HAP-1 (cell line): ENCODE results near the gene CSNK1G1.

Experiments used
- DNase-seq, 2 experiments: peaks; one replicate each; pipeline ENCODE4 v3.0.0-alpha.2; 2016 to 2020; ENCODE audit warnings: low spot score in 2 of 2
- H3K27me3 ChIP-seq: fragments of 250-450 bp; sonication (Bioruptor Pico); 2 replicates; pipeline ENCODE4 v1.5.1; 2020; ENCODE audit warnings: low read depth, mild to moderate bottlenecking, moderate library complexity
- H3K36me3 ChIP-seq: fragments of 250-450 bp; sonication (Bioruptor Pico); replicated peaks from 2 replicates; pipeline ENCODE4 v1.5.1; 2020; ENCODE audit warnings: mild to moderate bottlenecking
- H3K4me1 ChIP-seq: fragments of 250-450 bp; sonication (Bioruptor Pico); 2 replicates; pipeline ENCODE4 v1.5.1; 2020; ENCODE audit warnings: mild to moderate bottlenecking
- H3K4me3 ChIP-seq: fragments of 250-450 bp; sonication (Bioruptor Pico); 2 replicates; pipeline ENCODE4 v1.5.1; 2020; ENCODE audit warnings: mild to moderate bottlenecking, moderate library complexity
- H3K9me3 ChIP-seq: fragments of 250-450 bp; sonication (Bioruptor Pico); 2 replicates; pipeline ENCODE4 v1.5.1; 2020; ENCODE audit warnings: mild to moderate bottlenecking, moderate library complexity
- in situ Hi-C: fragments of 300-500 bp; cut with MboI; formaldehyde crosslinking; loops from 3 replicates; pipeline ENCODE4 v1.14.3; 2020; ENCODE audit warnings: low sequenced_read_pairs, inconsistent platforms, mixed read lengths

Gene CSNK1G1

DNA sequence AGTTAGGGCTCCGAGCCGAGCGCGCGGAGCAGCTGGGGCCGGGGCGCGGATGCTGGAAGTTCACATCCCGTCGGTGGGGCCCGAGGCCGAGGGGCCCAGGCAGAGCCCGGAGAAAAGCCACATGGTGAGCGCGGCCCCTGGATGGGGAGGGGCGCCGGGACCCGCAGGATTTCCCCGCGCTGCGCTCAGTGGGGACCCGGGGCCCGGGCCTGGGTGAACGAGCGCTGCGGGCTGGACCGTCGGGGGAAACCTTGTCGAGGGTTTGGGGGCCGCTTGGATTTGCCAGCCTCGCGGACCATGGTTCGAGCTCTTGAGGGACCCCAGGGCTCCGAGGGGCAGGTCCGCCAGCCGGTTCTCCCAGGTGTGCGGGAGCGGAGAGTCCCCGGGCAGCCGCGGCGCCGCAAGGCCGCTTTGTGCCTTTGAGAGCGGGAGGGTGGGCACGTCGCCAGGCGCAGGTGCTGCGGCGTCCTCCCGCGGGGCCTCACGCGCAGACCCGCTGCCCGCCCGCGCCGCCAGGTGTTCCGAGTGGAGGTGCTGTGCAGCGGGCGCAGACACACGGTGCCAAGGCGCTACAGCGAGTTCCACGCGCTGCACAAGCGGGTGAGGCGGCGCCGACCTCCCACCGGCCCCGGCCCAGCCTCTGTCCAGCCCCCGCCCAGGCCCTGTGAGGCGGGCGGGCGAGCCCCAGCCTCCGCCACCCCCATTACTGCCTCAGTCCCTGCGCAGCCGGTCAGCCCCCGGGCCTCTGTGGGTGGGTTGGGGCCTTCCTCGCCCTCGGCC, 204.1 kb downstream of the CSNK1G1 start, which contains the start of gene SNX22:
Gene SNX22 (plus strand): TSS at position 5 of the 780 bp plus-strand sequence. CDS start 45 bp downstream, at position 50.
- Histone ChIP-seq H3K9me3 (no peaks in the 10 kb centered on the region), H3K36me3 (peaks cover 32% of the 10 kb centered on the region), H3K27me3 (no peaks in the 10 kb centered on the region), H3K4me1 (peaks cover 14% of the 10 kb centered on the region), H3K4me3 (peak within 1 kb of the TSS; percentile 83)
- DNase-seq: peak in 1 of 2 experiments; percentile 71
- in situ Hi-C loops: no loop called here

DNA sequence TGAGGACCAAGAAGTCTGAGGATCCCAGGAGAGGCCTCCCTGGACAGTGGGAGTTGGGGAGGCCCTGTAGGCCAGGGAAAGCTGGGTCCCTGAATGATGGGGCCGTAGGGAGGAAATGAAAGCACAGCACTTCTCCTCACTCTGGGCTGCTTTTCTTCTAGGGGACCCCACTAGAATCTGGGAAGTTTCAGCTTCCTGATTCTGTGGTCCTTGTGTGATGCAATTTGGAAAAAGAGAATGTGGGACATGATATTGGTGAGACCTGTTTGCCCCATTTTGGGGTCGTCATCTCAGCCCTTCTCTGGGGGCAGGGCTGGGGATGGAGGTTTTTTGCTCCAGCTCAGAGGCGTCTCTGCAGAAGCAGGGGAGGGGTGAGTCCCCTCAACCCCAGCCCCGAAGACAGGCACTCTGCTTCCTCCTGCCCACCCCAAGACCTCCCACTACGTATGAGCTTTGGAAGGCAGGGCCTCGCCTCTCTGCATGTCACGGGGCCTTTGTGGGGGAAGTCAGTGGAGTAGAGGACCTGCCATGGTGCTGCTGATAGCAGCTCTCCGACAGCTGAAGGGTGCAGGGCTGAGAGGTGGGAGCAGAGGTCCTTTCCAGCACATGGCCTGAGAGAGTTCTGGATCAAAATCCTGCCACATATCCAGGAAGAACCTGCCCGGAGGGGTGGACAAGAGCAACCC, 205.9 kb downstream of the CSNK1G1 start:
- H3K4me3 ChIP-seq: no peak overlapping the region
- DNase-seq: no peak
- H3K36me3 ChIP-seq: peaks cover 14% of the 10 kb centered on the region
- in situ Hi-C loops: no loop called here
- peaks cover 14% of the 10 kb centered on the region for H3K4me1 ChIP-seq
- no peaks in the 10 kb centered on the region for H3K27me3 ChIP-seq
- H3K9me3 ChIP-seq: no peaks in the 10 kb centered on the region

DNA sequence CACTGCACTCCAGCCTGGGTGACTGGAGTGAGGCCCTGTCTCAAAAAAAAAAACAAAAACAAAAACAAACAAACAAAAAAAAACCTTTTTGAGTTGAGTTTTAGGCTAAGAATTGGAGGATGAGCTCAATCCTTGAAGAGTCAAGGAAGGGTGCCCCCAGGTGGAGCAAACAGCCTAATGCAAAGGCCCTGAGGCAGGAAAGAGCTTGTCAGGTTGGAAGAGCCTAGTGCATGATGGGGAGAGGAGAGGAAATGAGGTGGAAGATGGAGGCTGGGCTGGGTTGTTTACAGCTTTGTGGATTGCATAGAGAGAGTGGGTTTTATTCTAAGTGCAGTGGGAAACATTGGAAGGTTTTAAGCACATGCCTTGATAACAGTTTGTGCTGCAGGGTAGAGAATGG, 206.5 kb downstream of the CSNK1G1 start:
- Histone ChIP-seq H3K27me3 (no peaks in the 10 kb centered on the region), H3K9me3 (no peaks in the 10 kb centered on the region), H3K4me1 (peaks cover 14% of the 10 kb centered on the region), H3K4me3 (no peak overlapping the region), H3K36me3 (peaks cover 11% of the 10 kb centered on the region)
- DNase-seq: peak; percentile 48 to 67
- in situ Hi-C loops: no loop called here

DNA sequence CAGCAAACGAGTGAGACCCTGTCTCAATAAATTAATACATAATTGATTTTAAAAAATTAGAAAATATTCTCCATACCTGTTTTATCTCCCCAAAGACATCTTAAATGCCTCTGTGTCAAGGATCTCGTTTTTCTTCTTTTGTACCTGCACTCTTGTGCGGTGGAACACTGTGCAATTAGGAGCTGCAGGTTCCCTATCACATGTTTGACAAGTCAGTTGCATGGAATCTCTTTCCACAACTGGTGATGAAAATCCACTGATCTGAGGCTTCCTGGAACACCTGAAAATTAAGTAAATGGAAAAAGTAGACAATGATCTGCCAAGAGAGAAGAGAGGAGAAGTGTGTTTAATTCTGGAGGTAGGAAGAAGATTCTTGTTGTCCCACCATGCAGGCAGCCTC, 207.4 kb downstream of the CSNK1G1 start:
- peaks cover 3% of the 10 kb centered on the region; the same call in 1 of the 2 replicates for H3K36me3 ChIP-seq
- H3K27me3 ChIP-seq: no peaks in the 10 kb centered on the region
- H3K9me3 ChIP-seq: no peaks in the 10 kb centered on the region
- DNase-seq: no peak
- no peak overlapping the region for H3K4me3 ChIP-seq
- in situ Hi-C loops: no loop called here
- H3K4me1 ChIP-seq: peaks cover 14% of the 10 kb centered on the region

DNA sequence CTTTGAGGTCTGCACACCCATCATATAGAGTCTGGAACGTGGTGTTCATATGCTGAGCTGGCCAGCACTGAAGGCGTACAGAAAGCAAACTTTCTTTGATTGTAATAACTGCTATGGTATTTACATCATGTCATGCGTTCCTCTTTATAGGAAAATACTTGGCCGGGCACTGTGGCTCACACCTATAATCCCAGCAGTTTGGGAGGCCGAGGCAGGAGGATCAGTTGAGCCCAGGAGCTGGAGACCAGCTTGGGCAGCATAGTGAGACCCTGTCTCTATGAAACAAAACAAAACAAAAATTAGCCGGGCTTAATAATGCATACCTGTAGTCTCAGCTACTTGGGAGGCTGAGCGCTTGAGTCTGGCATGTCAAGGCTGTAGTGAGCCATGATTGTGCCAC, 207.8 kb downstream of the CSNK1G1 start:
- in situ Hi-C loops: no loop called here

DNA sequence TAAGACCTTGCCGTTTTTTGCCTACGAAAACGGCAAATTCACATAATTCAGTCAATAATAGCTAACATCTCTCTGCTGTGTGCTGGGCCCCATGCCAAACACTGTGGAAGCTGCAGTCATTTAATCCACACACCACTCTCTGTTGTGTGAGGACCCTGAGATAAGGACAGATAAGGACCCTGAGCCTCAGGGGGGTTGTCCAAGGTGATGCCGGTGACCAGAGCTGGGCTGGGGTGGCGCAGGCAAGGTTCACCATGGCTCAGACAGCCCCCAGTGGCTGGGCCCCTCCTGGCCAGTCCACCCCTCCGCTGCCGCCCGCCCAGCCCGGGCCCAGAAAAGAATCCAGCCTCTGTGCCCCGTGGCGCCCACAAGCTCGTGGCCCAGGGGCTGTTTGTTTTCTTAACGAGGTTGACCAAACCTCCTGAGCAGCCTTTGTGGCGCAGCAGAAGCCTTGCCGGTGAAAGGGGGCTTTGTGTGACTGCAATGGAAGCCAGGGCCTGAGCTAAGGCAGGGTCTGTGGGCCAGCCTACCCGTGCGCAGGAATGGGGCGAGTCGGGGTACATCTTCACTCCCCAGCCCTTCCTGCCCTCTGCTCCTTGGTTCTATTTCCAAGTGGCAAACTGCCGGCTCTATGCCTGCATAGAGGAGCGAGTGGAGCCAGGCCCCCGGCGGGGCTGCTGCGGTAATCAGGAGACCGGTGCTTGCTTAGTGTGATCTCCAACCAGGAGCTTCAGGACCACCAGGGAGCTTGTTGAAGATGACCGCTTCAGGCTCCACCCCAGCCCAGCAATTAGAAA, 208.9 kb downstream of the CSNK1G1 start:
- H3K4me1 ChIP-seq: peaks cover 3% of the 10 kb centered on the region; the same call in 1 of the 2 replicates
- no peaks in the 10 kb centered on the region for H3K9me3 ChIP-seq
- in situ Hi-C loops: no loop called here
- no peak overlapping the region for H3K4me3 ChIP-seq
- H3K27me3 ChIP-seq: no peaks in the 10 kb centered on the region
- DNase-seq: no peak
- H3K36me3 ChIP-seq: 0 out of 2 replicates have a peak, but pooled peaks cover 3% of the 10 kb centered on the region

More for the DNA sequence above, 207.8 kb downstream of the CSNK1G1 start:
- no peaks in the 10 kb centered on the region for H3K27me3 ChIP-seq
- H3K4me1 ChIP-seq: peaks cover 12% of the 10 kb centered on the region
- no peaks in the 10 kb centered on the region for H3K9me3 ChIP-seq
- H3K4me3 ChIP-seq: no peak overlapping the region
- no peak for DNase-seq
- 0 out of 2 replicates have a peak, but pooled peaks cover 3% of the 10 kb centered on the region for H3K36me3 ChIP-seq

DNA sequence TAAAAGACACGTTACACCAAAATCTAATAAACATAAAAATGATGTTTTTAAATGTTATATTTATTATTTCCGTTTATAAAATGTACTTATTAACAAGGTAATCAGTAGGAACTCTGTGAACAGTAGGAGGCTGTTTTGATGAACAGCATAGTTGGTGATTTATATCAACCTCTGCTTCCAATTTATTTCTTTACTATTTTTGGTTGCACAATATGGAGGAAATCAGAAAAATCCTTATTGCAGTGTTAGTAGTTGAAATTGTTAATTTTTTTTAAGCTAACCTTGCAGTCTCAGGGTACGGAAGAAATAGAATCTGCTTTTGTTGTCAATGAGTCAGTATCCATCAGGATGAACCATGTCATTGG, 209.5 kb downstream of the CSNK1G1 start:
- no peaks in the 10 kb centered on the region for H3K27me3 ChIP-seq
- H3K4me1 ChIP-seq: peaks cover 3% of the 10 kb centered on the region; the same call in 1 of the 2 replicates
- no peak for DNase-seq
- H3K9me3 ChIP-seq: no peaks in the 10 kb centered on the region
- in situ Hi-C loops: no loop called here
- 0 out of 2 replicates have a peak, but pooled peaks cover 3% of the 10 kb centered on the region for H3K36me3 ChIP-seq
- H3K4me3 ChIP-seq: no peak overlapping the region

DNA sequence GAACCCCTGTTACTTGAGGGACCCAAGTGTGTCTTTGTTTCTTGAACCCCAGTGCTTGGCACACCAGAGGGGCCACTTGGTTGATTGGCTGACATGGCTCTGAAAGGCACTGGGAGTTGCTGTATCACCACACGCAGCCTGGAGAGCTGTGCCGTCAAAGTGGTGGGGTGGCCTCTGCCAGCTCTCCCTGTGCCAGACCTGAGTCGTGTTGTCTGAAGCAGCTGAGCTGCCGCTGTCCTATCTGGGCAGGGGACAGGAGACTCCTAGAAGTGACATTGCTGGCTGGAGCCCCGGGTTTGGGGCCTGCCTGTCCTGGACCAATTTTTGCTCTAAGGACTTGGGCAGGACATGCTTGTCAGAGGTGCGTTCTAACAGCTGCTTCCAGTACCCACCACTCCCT, 209.9 kb downstream of the CSNK1G1 start:
- in situ Hi-C loops: no loop called here
- Histone ChIP-seq H3K9me3 (no peaks in the 10 kb centered on the region), H3K27me3 (no peaks in the 10 kb centered on the region), H3K4me3 (no peak overlapping the region), H3K36me3 (peaks cover 5% of the 10 kb centered on the region; the same call in 1 of the 2 replicates), H3K4me1 (peaks cover 2% of the 10 kb centered on the region; the same call in 1 of the 2 replicates)
- no peak for DNase-seq

DNA sequence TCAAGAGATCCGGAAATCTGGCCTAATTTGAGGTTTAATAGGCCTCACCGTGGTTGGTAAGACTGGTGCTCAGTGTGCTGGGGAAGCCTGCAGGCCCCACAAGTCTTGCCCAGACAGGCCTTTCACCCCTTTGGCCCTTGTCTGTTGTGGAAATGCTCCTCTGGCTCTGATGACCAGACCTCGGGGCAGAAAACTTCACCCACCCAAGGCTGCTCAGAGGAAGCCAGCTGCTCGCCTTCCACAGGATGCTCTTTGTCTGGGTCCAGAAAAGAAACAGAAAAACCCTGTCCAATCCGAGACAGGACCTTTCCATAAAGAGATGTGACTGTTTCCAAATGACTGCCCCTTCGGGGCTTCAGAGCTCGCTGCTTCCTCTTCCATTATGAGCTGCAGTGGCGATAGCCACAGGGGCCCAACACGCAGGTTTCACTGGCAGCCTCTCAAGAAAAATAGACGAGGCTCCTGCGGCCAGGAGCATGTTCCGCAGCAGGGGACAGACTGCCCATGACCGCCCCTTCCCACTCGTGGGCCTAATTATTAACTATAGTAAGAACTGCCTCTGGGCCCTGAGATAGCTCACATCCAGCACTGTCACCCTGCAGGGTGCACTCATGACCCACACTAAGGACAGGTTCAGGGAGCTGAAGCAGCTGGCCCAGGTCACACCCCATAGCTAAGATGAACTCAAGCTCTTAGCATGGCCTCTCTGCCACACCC, 211.2 kb downstream of the CSNK1G1 start:
- DNase-seq: no peak
- Histone ChIP-seq H3K36me3 (peaks cover 5% of the 10 kb centered on the region; the same call in 1 of the 2 replicates), H3K4me1 (no peaks in the 10 kb centered on the region)

DNA sequence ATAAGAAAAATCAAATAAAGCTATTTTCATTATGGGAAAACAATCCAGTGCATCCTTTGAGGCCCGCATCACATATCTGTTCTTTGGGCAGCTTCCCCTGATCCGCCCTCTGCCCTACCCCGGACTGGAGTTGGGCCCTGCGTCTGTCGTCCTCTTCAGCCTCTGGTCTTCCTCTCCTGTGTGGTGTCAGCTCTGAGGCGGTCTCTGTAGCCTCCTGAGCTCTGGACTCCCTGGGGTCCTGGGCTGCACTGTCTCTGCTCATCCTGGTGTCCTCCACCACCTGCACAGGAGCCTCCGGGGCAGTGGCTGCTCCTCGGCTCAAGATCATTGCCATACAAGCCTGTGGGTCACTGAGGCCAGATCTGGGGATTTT, 211.8 kb downstream of the CSNK1G1 start:
- Histone ChIP-seq H3K4me1 (no peaks in the 10 kb centered on the region), H3K9me3 (no peaks in the 10 kb centered on the region), H3K4me3 (no peak overlapping the region), H3K27me3 (no peaks in the 10 kb centered on the region), H3K36me3 (peaks cover 5% of the 10 kb centered on the region; the same call in 1 of the 2 replicates)
- no peak for DNase-seq
- in situ Hi-C loops: no loop called here

More for the DNA sequence above, 211.2 kb downstream of the CSNK1G1 start:
- H3K27me3 ChIP-seq: no peaks in the 10 kb centered on the region
- in situ Hi-C loops: no loop called here
- H3K4me3 ChIP-seq: no peak overlapping the region
- no peaks in the 10 kb centered on the region for H3K9me3 ChIP-seq

DNA sequence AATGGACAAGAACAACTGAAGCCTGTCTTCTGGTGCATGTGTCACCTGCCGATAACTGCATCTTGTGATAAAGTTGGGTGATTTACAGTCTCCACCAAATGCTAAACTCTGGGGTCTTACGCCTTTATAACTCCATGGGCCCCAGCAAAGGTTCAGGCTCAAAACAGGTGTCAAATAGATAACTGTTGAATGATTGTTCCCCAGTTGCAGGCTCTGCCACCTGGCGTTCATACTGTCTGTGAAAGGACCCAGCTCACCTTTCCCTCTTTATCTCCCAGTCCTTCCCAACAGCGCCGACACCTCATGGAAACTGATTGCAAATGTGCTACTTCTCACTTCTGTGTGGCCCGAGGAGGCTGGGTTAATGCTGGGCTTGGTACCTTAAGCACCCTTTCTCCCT, 212.7 kb downstream of the CSNK1G1 start:
- in situ Hi-C loops: no loop called here
- Histone ChIP-seq H3K4me1 (no peaks in the 10 kb centered on the region), H3K4me3 (no peak overlapping the region), H3K36me3 (peaks cover 10% of the 10 kb centered on the region), H3K9me3 (no peaks in the 10 kb centered on the region), H3K27me3 (no peaks in the 10 kb centered on the region)
- no peak for DNase-seq

DNA sequence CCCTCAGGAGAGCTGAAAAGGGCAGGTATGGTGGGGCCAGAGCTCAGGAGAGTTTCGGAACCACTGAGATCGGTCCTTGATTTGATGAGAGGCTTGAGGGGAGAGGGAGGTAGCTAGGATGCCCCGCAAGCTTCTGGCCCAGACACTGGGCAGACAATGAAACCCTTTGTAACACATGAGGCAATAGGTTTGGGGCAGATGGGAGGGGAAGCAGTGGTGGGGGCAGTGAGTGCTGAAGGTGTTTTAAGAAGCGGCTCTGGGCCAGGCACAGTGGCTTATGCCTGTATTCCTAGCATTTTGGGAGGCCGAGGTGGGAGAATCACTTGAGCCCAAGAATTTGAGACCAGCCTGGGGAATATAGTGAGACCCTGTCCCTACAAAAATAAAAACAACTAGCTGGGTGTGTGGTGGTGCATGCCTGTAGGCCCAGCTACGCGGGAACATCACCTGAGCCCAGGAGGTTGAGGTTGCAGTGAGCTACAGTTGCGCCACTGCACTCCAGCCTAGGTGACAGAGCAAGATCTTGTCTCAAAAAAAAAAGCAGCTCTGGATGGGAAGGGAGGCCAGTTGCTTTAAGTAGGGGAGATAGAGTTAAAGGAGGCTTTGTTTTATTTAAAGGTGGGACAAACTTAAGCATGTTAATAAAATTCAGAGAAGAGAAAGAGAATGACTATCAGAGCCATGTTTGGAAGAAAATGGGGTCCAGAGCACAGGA, 214.0 kb downstream of the CSNK1G1 start:
- DNase-seq: no peak
- Histone ChIP-seq H3K4me3 (no peak overlapping the region), H3K27me3 (no peaks in the 10 kb centered on the region), H3K4me1 (no peaks in the 10 kb centered on the region), H3K36me3 (peaks cover 20% of the 10 kb centered on the region), H3K9me3 (no peaks in the 10 kb centered on the region)
- in situ Hi-C loops: no loop called here
